Right lobe of liver (tissue), 4 donors: ENCODE data around the gene DLL1.

ENCODE experiments used
- POLR2A ChIP-seq: fragments of 450-650 bp; IDR thresholded peaks from one replicate; pipeline ENCODE4 v1.6.1; 2017; ENCODE audit warnings: antibody characterized with exemption, mild to moderate bottlenecking
- TF ChIP-seq, protein P1 (sequence below), 4 donors: fragments of 200-600 bp in 3 of 4; fragments of 450-650 bp in 1 of 4; IDR thresholded peaks; one replicate each; pipeline versions ENCODE4 v1.5.1 to v1.8.0; 2016 to 2022; ENCODE audit warnings: antibody characterized with exemption in 4 of 4, mild to moderate bottlenecking in 2 of 4
- donor health status: DM: no; HTN: no; CAD: no.
- donor health status: DM: no; HTN: no; CAD: no.
- donor health status: DM: no; HTN: yes; CAD: no.

- TF ChIP-seq, protein P1, sequence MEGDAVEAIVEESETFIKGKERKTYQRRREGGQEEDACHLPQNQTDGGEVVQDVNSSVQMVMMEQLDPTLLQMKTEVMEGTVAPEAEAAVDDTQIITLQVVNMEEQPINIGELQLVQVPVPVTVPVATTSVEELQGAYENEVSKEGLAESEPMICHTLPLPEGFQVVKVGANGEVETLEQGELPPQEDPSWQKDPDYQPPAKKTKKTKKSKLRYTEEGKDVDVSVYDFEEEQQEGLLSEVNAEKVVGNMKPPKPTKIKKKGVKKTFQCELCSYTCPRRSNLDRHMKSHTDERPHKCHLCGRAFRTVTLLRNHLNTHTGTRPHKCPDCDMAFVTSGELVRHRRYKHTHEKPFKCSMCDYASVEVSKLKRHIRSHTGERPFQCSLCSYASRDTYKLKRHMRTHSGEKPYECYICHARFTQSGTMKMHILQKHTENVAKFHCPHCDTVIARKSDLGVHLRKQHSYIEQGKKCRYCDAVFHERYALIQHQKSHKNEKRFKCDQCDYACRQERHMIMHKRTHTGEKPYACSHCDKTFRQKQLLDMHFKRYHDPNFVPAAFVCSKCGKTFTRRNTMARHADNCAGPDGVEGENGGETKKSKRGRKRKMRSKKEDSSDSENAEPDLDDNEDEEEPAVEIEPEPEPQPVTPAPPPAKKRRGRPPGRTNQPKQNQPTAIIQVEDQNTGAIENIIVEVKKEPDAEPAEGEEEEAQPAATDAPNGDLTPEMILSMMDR (IDR thresholded peaks at IDR 0.05): no peak
- no peak for TF ChIP-seq POLR2A
Measured at GRCh38 chr6:170281331-170282292, 9.3 kb downstream of the DLL1 start.
